Measurements from ENCODE around the gene NEK11. TPM values are rescaled to one million over a fixed set of nuclear protein-coding genes. Genes with fewer than 3 reads are reported as not detected.

Gene NEK11
- polyA plus RNA-seq, 1 donor (not counting 4 experiments of a cell fraction or from before 2014, with no cell fraction given) = 9.4 TPM

- no peak overlapping the region for H3K4me3 ChIP-seq (ENCODE audit: control insufficient read depth in 2 of 3, extremely low read depth in 1 of 3, insufficient read depth in 2 of 3, low read depth in 1 of 3, low read length in 3 of 3)
- DNase-seq (ENCODE audit: low read depth, low spot score) = no peak
- H3K4me2 ChIP-seq (ENCODE audit: control insufficient read depth, extremely low read depth, insufficient read depth, low read depth, low read length) = no peak overlapping the region
Measured at GRCh38 chr3:131107637-131108433, 81.2 kb downstream of the NEK11 start.

GRCh38 chr3:131109156-131109555 lies 82.5 kb downstream of the NEK11 start:
- no peaks in the 10 kb centered on the region for H3K9me3 ChIP-seq (ENCODE audit: control insufficient read depth, low read depth, low read length)
- peak overlapping the region; percentile 29 for H3K27ac ChIP-seq (ENCODE audit: control insufficient read depth, insufficient read depth, low read length)
- no peak overlapping the region for H3K9ac ChIP-seq (ENCODE audit: control insufficient read depth, extremely low read depth, insufficient read depth, low read length)
- H3K9me1 ChIP-seq (ENCODE audit: control insufficient read depth, extremely low read depth, insufficient read depth, low read length) = no peaks in the 10 kb centered on the region
- H2AFZ ChIP-seq (ENCODE audit: control insufficient read depth, low read length) = peak overlapping the region; percentile 92
- FAIRE-seq (peak; percentile 53), DNase-seq (ENCODE audit: low read depth, low spot score) (no peak)
- H3K27me3 ChIP-seq (ENCODE audit: control insufficient read depth, extremely low read depth, insufficient read depth, low read length) = no peaks in the 10 kb centered on the region
- no peaks in the 10 kb centered on the region for H3K79me2 ChIP-seq (ENCODE audit: control insufficient read depth, insufficient read depth, low read length)
- no peak overlapping the region for H3K4me3 ChIP-seq (ENCODE audit: control insufficient read depth in 2 of 3, extremely low read depth in 1 of 3, insufficient read depth in 2 of 3, low read depth in 1 of 3, low read length in 3 of 3)
- no peak for TF ChIP-seq CTCF (optimal IDR thresholded peaks at IDR 0.05 in 1 of 3, IDR thresholded peaks at IDR 0.05 in 1 of 3, conservative IDR thresholded peaks at IDR 0.05 in 1 of 3; ENCODE audit: extremely low read depth in 1 of 3, insufficient read depth in 2 of 3, low read length in 3 of 3)
- no peak for TF ChIP-seq EZH2 (IDR thresholded peaks at IDR 0.05; ENCODE audit: low read length)
- no peaks in the 10 kb centered on the region for H3K36me3 ChIP-seq (ENCODE audit: control insufficient read depth in 2 of 2, extremely low read depth in 1 of 2, insufficient read depth in 2 of 2, low read length in 2 of 2)
- dilution Hi-C loops (cut with MboI; ENCODE audit: extremely low pct_ligation_motif_present, low sequenced_read_pairs) = no loop called here
- H4K20me1 ChIP-seq (ENCODE audit: control insufficient read depth, extremely low read depth, insufficient read depth, low read length) = no peaks in the 10 kb centered on the region
- peak overlapping the region; percentile 13 for H3K4me2 ChIP-seq (ENCODE audit: control insufficient read depth, extremely low read depth, insufficient read depth, low read depth, low read length)
- H3K4me1 ChIP-seq (ENCODE audit: control insufficient read depth, extremely low read depth, insufficient read depth, low read length) = peaks cover 26% of the 10 kb centered on the region

More at GRCh38 chr3:131107637-131108433, 81.2 kb downstream of the NEK11 start:
- dilution Hi-C loops (cut with MboI; ENCODE audit: extremely low pct_ligation_motif_present, low sequenced_read_pairs) = no loop called here
- no peaks in the 10 kb centered on the region for H3K36me3 ChIP-seq (ENCODE audit: control insufficient read depth in 2 of 2, extremely low read depth in 1 of 2, insufficient read depth in 2 of 2, low read length in 2 of 2)
- H3K27me3 ChIP-seq (ENCODE audit: control insufficient read depth, extremely low read depth, insufficient read depth, low read length) = no peaks in the 10 kb centered on the region
- no peak for TF ChIP-seq EZH2 (IDR thresholded peaks at IDR 0.05; ENCODE audit: low read length)
- TF ChIP-seq CTCF (optimal IDR thresholded peaks at IDR 0.05 in 1 of 3, IDR thresholded peaks at IDR 0.05 in 1 of 3, conservative IDR thresholded peaks at IDR 0.05 in 1 of 3; ENCODE audit: extremely low read depth in 1 of 3, insufficient read depth in 2 of 3, low read length in 3 of 3) = no peak
- peak; percentile 67 for FAIRE-seq
- no peaks in the 10 kb centered on the region for H3K9me3 ChIP-seq (ENCODE audit: control insufficient read depth, low read depth, low read length)
- peak overlapping the region; percentile 13 for H2AFZ ChIP-seq (ENCODE audit: control insufficient read depth, low read length)
- H3K9me1 ChIP-seq (ENCODE audit: control insufficient read depth, extremely low read depth, insufficient read depth, low read length) = no peaks in the 10 kb centered on the region
- no peaks in the 10 kb centered on the region for H4K20me1 ChIP-seq (ENCODE audit: control insufficient read depth, extremely low read depth, insufficient read depth, low read length)
- no peaks in the 10 kb centered on the region for H3K79me2 ChIP-seq (ENCODE audit: control insufficient read depth, insufficient read depth, low read length)
- H3K9ac ChIP-seq (ENCODE audit: control insufficient read depth, extremely low read depth, insufficient read depth, low read length) = no peak overlapping the region
- peaks cover 34% of the 10 kb centered on the region for H3K4me1 ChIP-seq (ENCODE audit: control insufficient read depth, extremely low read depth, insufficient read depth, low read length)
- H3K27ac ChIP-seq (ENCODE audit: control insufficient read depth, insufficient read depth, low read length) = no peak overlapping the region

All from keratinocyte (primary cell).